ENCODE measurements around the gene IGFBP4. TPM values are rescaled to one million over a fixed set of nuclear protein-coding genes. Genes with fewer than 3 reads are reported as not detected.

The IGFBP4 gene
- total RNA-seq, 2 experiments from 2014 or later = 10.7 to 11.6 TPM

GRCh38 chr17:40447806-40448205, 4.6 kb downstream of the IGFBP4 start:
- ATAC-seq (no peak), DNase-seq (no peak)
- intact Hi-C loops (cut with micrococcal nuclease) = no loop called here
- no peaks in the 10 kb centered on the region for H3K9me3 Mint-ChIP-seq
- H3K4me3 Mint-ChIP-seq = no peak overlapping the region
- peaks cover 32% of the 10 kb centered on the region for H3K4me1 Mint-ChIP-seq (ENCODE audit: low read depth)
- CTCF ChIA-PET = interaction anchor here (0.6 to 7.0 kb wide), 6 partner anchors 15 to 113 kb away, joined by 3 to 34 read pairs (median 8); no protein-coding TSS in a partner anchor
- peaks cover 4% of the 10 kb centered on the region for H3K27me3 Mint-ChIP-seq
- H3K27ac Mint-ChIP-seq = no peak overlapping the region
- H3K36me3 Mint-ChIP-seq (ENCODE audit: low read depth) = no peaks in the 10 kb centered on the region
- TF ChIP-seq, protein P1, sequence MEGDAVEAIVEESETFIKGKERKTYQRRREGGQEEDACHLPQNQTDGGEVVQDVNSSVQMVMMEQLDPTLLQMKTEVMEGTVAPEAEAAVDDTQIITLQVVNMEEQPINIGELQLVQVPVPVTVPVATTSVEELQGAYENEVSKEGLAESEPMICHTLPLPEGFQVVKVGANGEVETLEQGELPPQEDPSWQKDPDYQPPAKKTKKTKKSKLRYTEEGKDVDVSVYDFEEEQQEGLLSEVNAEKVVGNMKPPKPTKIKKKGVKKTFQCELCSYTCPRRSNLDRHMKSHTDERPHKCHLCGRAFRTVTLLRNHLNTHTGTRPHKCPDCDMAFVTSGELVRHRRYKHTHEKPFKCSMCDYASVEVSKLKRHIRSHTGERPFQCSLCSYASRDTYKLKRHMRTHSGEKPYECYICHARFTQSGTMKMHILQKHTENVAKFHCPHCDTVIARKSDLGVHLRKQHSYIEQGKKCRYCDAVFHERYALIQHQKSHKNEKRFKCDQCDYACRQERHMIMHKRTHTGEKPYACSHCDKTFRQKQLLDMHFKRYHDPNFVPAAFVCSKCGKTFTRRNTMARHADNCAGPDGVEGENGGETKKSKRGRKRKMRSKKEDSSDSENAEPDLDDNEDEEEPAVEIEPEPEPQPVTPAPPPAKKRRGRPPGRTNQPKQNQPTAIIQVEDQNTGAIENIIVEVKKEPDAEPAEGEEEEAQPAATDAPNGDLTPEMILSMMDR (IDR thresholded peaks at IDR 0.05) = no peak
- POLR2A ChIA-PET = interaction anchor here (0.7 to 1.8 kb wide), 3 partner anchors 15 to 248 kb away, joined by 3 to 7 read pairs (median 4); no protein-coding TSS in a partner anchor

GRCh38 chr17:40448213-40448638, 5.0 kb downstream of the IGFBP4 start:
- CTCF ChIA-PET = interaction anchor here (0.8 to 7.0 kb wide), 4 partner anchors 28 to 113 kb away, joined by 3 to 34 read pairs (median 10); no protein-coding TSS in a partner anchor
- Mint-ChIP-seq H3K4me1 (ENCODE audit: low read depth) (peaks cover 32% of the 10 kb centered on the region), H3K27me3 (peaks cover 4% of the 10 kb centered on the region), H3K36me3 (ENCODE audit: low read depth) (no peaks in the 10 kb centered on the region), H3K9me3 (no peaks in the 10 kb centered on the region), H3K4me3 (no peak overlapping the region), H3K27ac (no peak overlapping the region)
- TF ChIP-seq, protein P1 (IDR thresholded peaks at IDR 0.05) = no peak
- DNase-seq (no peak), ATAC-seq (no peak)
- POLR2A ChIA-PET = interaction anchor here (0.8 to 0.9 kb wide), 2 partner anchors 84 to 99 kb away, joined by 3 to 4 read pairs; no protein-coding TSS in a partner anchor
- intact Hi-C loops (cut with micrococcal nuclease) = no loop called here

- ATAC-seq (no peak), DNase-seq (no peak)
- no peaks in the 10 kb centered on the region for H3K9me3 Mint-ChIP-seq
- H3K27me3 Mint-ChIP-seq = peaks cover 4% of the 10 kb centered on the region
- no peak overlapping the region for H3K27ac Mint-ChIP-seq
- H3K36me3 Mint-ChIP-seq (ENCODE audit: low read depth) = no peaks in the 10 kb centered on the region
- intact Hi-C loops (cut with micrococcal nuclease) = no loop called here
- TF ChIP-seq, protein P1 (IDR thresholded peaks at IDR 0.05) = no peak
- ChIA-PET CTCF (interaction anchor here (1.2 to 7.0 kb wide), 4 partner anchors 28 to 112 kb away, joined by 4 to 34 read pairs (median 10); no protein-coding TSS in a partner anchor), POLR2A (interaction anchor here (0.8 to 0.9 kb wide), 2 partner anchors 84 to 99 kb away, joined by 3 to 4 read pairs; no protein-coding TSS in a partner anchor)
- H3K4me3 Mint-ChIP-seq = no peak overlapping the region
- peaks cover 31% of the 10 kb centered on the region for H3K4me1 Mint-ChIP-seq (ENCODE audit: low read depth)
These were observed 5.5 kb downstream of the IGFBP4 start for GRCh38 chr17:40448639-40449261.

GRCh38 chr17:40450175-40450574, 6.9 kb downstream of the IGFBP4 start:
- intact Hi-C loops (cut with micrococcal nuclease) = no loop called here
- peaks cover 17% of the 10 kb centered on the region for H3K4me1 Mint-ChIP-seq (ENCODE audit: low read depth)
- H3K36me3 Mint-ChIP-seq (ENCODE audit: low read depth) = no peaks in the 10 kb centered on the region
- no peak overlapping the region for H3K4me3 Mint-ChIP-seq
- no peak overlapping the region for H3K27ac Mint-ChIP-seq
- peaks cover 4% of the 10 kb centered on the region for H3K27me3 Mint-ChIP-seq
- CTCF ChIA-PET = interaction anchor here (0.6 to 7.0 kb wide), 14 partner anchors 9 to 145 kb away, joined by 3 to 34 read pairs (median 4); no protein-coding TSS in a partner anchor
- no peaks in the 10 kb centered on the region for H3K9me3 Mint-ChIP-seq
- POLR2A ChIA-PET = interaction anchor here (0.6 kb wide), 1 partner anchor 51 kb away, joined by 3 read pairs; no protein-coding TSS in a partner anchor
- TF ChIP-seq, protein P1 (IDR thresholded peaks at IDR 0.05) = peak; percentile 43
- ATAC-seq (no peak), DNase-seq (peak; percentile 67)

GRCh38 chr17:40451420-40451819, 8.2 kb downstream of the IGFBP4 start:
- Mint-ChIP-seq H3K9me3 (no peaks in the 10 kb centered on the region), H3K4me1 (ENCODE audit: low read depth) (peaks cover 11% of the 10 kb centered on the region), H3K27ac (no peak overlapping the region), H3K36me3 (ENCODE audit: low read depth) (no peaks in the 10 kb centered on the region), H3K27me3 (peaks cover 4% of the 10 kb centered on the region), H3K4me3 (no peak overlapping the region)
- TF ChIP-seq, protein P1 (IDR thresholded peaks at IDR 0.05) = no peak
- no peak for DNase-seq
- no peak for ATAC-seq
- intact Hi-C loops (cut with micrococcal nuclease) = no loop called here
- CTCF ChIA-PET = interaction anchor here (0.8 to 7.0 kb wide), 6 partner anchors 9 to 109 kb away, joined by 3 to 34 read pairs (median 4); no protein-coding TSS in a partner anchor
- POLR2A ChIA-PET = interaction anchor here (0.5 kb wide), 1 partner anchor 52 kb away, joined by 3 read pairs; no protein-coding TSS in a partner anchor

All from activated CD8-positive, alpha-beta T cell treated with anti-CD3 and anti-CD28 coated beads for 36 hours (primary cell).